Kidney (tissue), 14 donors: ENCODE measurements around the gene SLC26A1. TPM values are rescaled to one million over a fixed set of nuclear protein-coding genes. Genes with fewer than 3 reads are reported as not detected.

Source experiments
- DNase-seq, 5 donors: peaks; one replicate each; pipeline ENCODE4 v3.0.0-alpha.2; 2013 to 2020
- FAIRE-seq: peaks from 2 replicates; lab custom pipeline; 2012; peaks lifted over from hg19 to GRCh38; lab: Jason Lieb, UNC
- H3K27ac ChIP-seq, 2 donors: one replicate each; pipeline ENCODE4 v1.7.0; 2013; ENCODE audit warnings: low read depth in 2 of 2, low read length in 2 of 2, inconsistent platforms in 1 of 2
- H3K27me3 ChIP-seq: one replicate; pipeline ENCODE4 v1.7.1; 2013; ENCODE audit warnings: low read length, inconsistent platforms; ENCODE audit not compliant: control insufficient read depth, insufficient read depth
- H3K36me3 ChIP-seq, 3 donors: one replicate each; pipeline versions ENCODE4 v1.7.0 to v1.7.1; 2013; ENCODE audit warnings: low read length in 3 of 3, control low read depth in 1 of 3, inconsistent platforms in 1 of 3; ENCODE audit not compliant: insufficient read depth in 3 of 3, control insufficient read depth in 2 of 3
- H3K4me1 ChIP-seq, 3 donors: one replicate each; pipeline versions ENCODE4 v1.7.0 to v1.7.1; 2013; ENCODE audit warnings: low read length in 3 of 3, inconsistent platforms in 1 of 3, low read depth in 1 of 3; ENCODE audit not compliant: control insufficient read depth in 2 of 3, insufficient read depth in 2 of 3
- H3K4me3 ChIP-seq, 3 donors: one replicate each; pipeline versions ENCODE4 v1.7.0 to v1.8.1; 2013; ENCODE audit warnings: low read length in 3 of 3, control low read depth in 1 of 3, inconsistent platforms in 1 of 3
- H3K9ac ChIP-seq, 3 donors: one replicate each; pipeline versions ENCODE4 v1.7.0 to v1.7.1; 2013; ENCODE audit warnings: low read length in 3 of 3, control low read depth in 1 of 3, inconsistent platforms in 1 of 3
- H3K9me3 ChIP-seq, 3 donors: one replicate each; pipeline versions ENCODE4 v1.7.0 to v1.7.1; 2013; ENCODE audit warnings: low read length in 3 of 3, control low read depth in 1 of 3, inconsistent platforms in 1 of 3; ENCODE audit not compliant: control insufficient read depth in 2 of 3, insufficient read depth in 1 of 3
- CTCF ChIP-seq: IDR thresholded peaks from 3 replicates; pipeline ENCODE4 v1.5.1; 2012; ENCODE audit warnings: mild to moderate bottlenecking, moderate library complexity, borderline replicate concordance; ENCODE audit not compliant: insufficient read depth; ENCODE audit errors: extremely low read depth
- intact Hi-C: fragments of 100-400 bp; cut with DNase I; formaldehyde crosslinking; loops from one replicate; pipeline ENCODE4 v1.11.1; 2022
- polyA plus RNA-seq: library from polyadenylated mRNA; stranded (reverse); fragments of 350-450 nt; fragmentation: Illumina TruSeq; extraction: RNeasy Lipid Tissue Mini Kit (QIAGEN cat#74804); gene quantifications from one replicate; pipeline ENCODE4 v1.2.3, GENCODE V29; 2014; ENCODE audit warnings: low read depth, low replicate concordance; ENCODE audit not compliant: insufficient read depth
- total RNA-seq: library from RNA; stranded (reverse); fragmentation: NEBNext Ultra II Directional; extraction: Animal tissue kit (Norgen Biotek cat#: 25700); gene quantifications from one replicate; pipeline ENCODE4 v1.2.1, GENCODE V29; 2021
- donor health status: control.
- donor health status: control.
- donor health status: control.
- donor health status: control.
- donor health status: control.
- donor health status: DM: yes; HTN: yes; CAD: no.
- donor health status: Normal renal cell carcinoma (clear cell type).

Gene SLC26A1
- total and polyA plus RNA-seq, 2 donors from 2014 or later = 2.9 to 10.2 TPM

GRCh38 chr4:997375-998071, 4.3 kb upstream of the SLC26A1 start:
- Histone ChIP-seq H3K27me3 (peaks cover 13% of the 10 kb centered on the region), H3K27ac (no peak overlapping the region), H3K36me3 (no peaks in the 10 kb centered on the region), H3K4me1 (peaks cover 0 to 18% (median 5%) of the 10 kb centered on the region in 3 donors), H3K4me3 (no peak overlapping the region), H3K9me3 (no peaks in the 10 kb centered on the region), H3K9ac (no peak overlapping the region)
- no peak for FAIRE-seq
- TF ChIP-seq CTCF = no peak
- intact Hi-C loops = no loop called here
- DNase-seq = peak in 3 of 5 donors; percentile 57 to 74 (median 68)

DNA sequence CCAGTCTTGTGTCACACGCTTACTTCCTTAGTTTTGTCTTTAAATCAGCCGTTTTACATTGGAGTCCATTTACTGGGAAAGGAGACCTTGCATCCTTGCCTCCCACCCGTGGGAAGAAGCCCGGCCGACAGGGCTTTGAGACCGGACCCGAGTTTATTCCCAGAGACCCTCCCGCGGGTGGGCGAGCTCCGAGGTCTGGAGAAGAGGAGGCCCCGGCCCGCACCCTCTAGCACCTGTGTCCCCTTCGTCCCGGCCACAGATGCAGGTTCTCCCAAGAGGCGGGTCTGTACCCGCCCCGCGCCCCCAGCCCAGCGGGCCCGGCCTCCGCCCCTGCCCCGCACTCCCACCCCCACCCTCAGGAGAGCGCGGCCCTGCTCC, 3.8 kb upstream of the SLC26A1 start:
- H3K36me3 ChIP-seq = no peaks in the 10 kb centered on the region
- peaks cover 11% of the 10 kb centered on the region for H3K27me3 ChIP-seq
- no peaks in the 10 kb centered on the region for H3K9me3 ChIP-seq
- TF ChIP-seq CTCF = no peak
- no peak overlapping the region for H3K9ac ChIP-seq
- FAIRE-seq (no peak), DNase-seq (peak in 1 of 5 donors; percentile 73)
- H3K4me1 ChIP-seq = peaks cover 0 to 21% (median 6%) of the 10 kb centered on the region in 3 donors
- intact Hi-C loops = no loop called here
- no peak overlapping the region for H3K4me3 ChIP-seq
- H3K27ac ChIP-seq = no peak overlapping the region

DNA sequence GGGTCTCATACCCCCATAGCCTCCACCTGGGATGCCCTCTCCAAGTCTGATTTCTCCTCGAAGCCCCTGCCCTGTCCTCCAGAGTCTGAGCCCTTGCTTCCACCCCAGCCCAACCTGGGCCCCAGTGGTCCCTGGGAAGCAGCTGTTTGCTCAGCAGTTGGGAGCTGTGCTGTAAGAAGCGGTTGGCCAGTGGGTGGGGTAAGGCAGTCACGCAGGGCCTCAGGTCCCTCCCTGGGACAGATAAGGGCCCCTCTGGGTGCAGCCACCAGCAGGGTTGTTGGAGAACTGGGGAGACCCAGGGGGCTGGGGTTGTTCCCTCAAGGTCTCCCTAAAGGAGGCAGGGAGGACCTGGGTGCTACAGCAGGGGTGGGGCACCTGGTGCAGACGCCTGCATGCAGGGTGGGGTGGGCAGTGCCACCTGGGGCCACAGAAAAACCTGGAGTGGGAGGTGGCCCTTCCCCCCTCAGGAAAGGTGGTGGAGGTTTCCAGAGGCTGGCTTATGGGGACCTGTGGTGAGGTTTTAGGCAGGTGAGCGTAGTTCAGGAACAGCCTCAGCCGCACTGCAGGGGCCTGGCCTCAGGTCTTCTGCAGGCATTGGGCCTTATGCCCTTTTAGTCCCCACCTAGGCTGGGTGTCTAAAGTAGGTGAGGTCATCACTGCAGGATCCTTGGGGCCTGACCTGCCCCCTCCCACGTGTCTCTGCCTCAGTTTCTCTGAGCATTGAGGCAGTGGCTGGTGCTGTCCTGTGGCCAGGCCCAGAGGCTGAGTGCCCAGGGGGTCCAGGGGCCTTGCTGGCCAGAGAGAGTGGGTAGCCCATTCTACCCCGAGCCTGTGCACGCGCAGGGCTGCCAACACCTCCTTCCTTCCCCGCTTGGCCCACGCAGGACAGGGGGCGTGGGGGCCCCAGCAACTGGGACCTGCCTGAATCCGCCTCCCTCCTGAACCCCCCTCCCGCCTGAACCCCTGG, 3.1 kb upstream of the SLC26A1 start:
- intact Hi-C loops = no loop called here
- no peak overlapping the region for H3K4me3 ChIP-seq
- no peaks in the 10 kb centered on the region for H3K36me3 ChIP-seq
- no peak for TF ChIP-seq CTCF
- H3K9ac ChIP-seq = no peak overlapping the region
- H3K27me3 ChIP-seq = peaks cover 9% of the 10 kb centered on the region
- FAIRE-seq = no peak
- peaks cover 0 to 25% (median 9%) of the 10 kb centered on the region in 3 donors for H3K4me1 ChIP-seq
- H3K27ac ChIP-seq = no peak overlapping the region
- no peaks in the 10 kb centered on the region for H3K9me3 ChIP-seq
- DNase-seq = peak in 2 of 5 donors; percentile 58 to 72
